Adrenal gland (tissue), 5 donors: ENCODE results near the gene ARL10.
A peak's percentile ranks its signal among the peaks of the same experiment; 100 is the strongest.

Experiments used
- POLR2A ChIP-seq, 2 donors: fragments of 450-650 bp; IDR thresholded peaks; one replicate each; pipeline ENCODE4 v1.6.1; 2017; ENCODE audit warnings: antibody characterized with exemption in 2 of 2, mild to moderate bottlenecking in 2 of 2, moderate library complexity in 1 of 2
- TF ChIP-seq, protein P1 (sequence below), 6 experiments: fragments of 450-650 bp in 4 of 6; fragments of 200-600 bp in 2 of 6; sonication (generic) in 1 of 6; IDR thresholded peaks; 1 replicate in 5 of 6; 2 replicates in 1 of 6; pipeline versions ENCODE4 v1.5.1 to v1.8.0; 2016 to 2021; ENCODE audit warnings: antibody characterized with exemption in 6 of 6, mild to moderate bottlenecking in 2 of 6, moderate library complexity in 1 of 6
- donor health status: DM: no; HTN: no; CAD: no.

DNA sequence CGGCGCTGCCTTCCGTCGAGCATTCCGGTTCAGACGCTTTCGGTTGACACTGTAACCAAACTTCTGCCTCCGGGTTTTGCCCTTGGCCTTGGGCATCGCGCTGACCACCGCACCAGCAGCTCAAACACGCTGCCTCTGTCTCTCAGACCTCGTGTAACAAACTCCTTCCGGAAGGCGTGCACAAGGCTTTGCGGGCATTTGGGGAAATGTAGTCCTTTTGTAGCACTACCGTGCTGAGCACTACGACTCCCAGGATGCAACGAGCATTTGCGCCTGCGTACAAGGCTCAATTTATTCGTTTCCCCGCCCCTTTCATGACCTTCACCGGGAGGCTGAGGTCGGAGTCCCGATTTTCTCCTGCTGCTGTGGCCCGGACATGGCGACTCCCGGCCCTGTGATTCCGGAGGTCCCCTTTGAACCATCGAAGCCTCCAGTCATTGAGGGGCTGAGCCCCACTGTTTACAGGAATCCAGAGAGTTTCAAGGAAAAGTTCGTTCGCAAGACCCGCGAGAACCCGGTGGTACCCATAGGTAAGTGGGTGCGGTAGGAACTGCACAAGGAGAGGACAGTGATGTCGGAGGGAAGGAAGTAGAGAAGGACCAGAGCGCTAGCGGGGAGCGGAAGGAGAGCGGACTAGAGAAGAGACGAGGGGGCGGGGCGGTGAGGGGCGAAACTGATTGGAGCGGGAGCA, 23.3 kb downstream of the ARL10 start, which contains the start of the genes HIGD2A and NOP16:
- peak in 1 of 2 donors; percentile 7 for TF ChIP-seq POLR2A (IDR thresholded peaks at IDR 0.05)
- TF ChIP-seq, protein P1, sequence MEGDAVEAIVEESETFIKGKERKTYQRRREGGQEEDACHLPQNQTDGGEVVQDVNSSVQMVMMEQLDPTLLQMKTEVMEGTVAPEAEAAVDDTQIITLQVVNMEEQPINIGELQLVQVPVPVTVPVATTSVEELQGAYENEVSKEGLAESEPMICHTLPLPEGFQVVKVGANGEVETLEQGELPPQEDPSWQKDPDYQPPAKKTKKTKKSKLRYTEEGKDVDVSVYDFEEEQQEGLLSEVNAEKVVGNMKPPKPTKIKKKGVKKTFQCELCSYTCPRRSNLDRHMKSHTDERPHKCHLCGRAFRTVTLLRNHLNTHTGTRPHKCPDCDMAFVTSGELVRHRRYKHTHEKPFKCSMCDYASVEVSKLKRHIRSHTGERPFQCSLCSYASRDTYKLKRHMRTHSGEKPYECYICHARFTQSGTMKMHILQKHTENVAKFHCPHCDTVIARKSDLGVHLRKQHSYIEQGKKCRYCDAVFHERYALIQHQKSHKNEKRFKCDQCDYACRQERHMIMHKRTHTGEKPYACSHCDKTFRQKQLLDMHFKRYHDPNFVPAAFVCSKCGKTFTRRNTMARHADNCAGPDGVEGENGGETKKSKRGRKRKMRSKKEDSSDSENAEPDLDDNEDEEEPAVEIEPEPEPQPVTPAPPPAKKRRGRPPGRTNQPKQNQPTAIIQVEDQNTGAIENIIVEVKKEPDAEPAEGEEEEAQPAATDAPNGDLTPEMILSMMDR (IDR thresholded peaks at IDR 0.05): peak in 3 of 6 experiments; percentile 28 to 51 (median 44)
